Osteoblast (primary cell): Measurements from ENCODE around the gene MAFB. TPM values are rescaled to one million over a fixed set of nuclear protein-coding genes. Genes with fewer than 3 reads are reported as not detected.

Source experiments
- DNase-seq: peaks from one replicate; pipeline ENCODE4 v3.0.0; 2011; ENCODE audit warnings: low spot score, mixed read lengths; ENCODE audit not compliant: insufficient read length; ENCODE audit errors: missing footprints
- H2AFZ ChIP-seq: 2 replicates; pipeline ENCODE4 v1.6.0; 2011; ENCODE audit warnings: mild to moderate bottlenecking, low read length
- H3K27ac ChIP-seq: 2 replicates; pipeline ENCODE4 v1.5.1; 2011; ENCODE audit warnings: mild to moderate bottlenecking, low read depth, low read length, moderate library complexity
- H3K27me3 ChIP-seq: 2 replicates; pipeline ENCODE4 v1.6.0; 2012; ENCODE audit warnings: mild to moderate bottlenecking, control low read depth, inconsistent platforms, low read length, moderate library complexity; ENCODE audit not compliant: insufficient read depth
- H3K36me3 ChIP-seq: 2 replicates; pipeline ENCODE4 v1.5.1; 2011; ENCODE audit warnings: mild to moderate bottlenecking, low read length, control low read depth, moderate library complexity; ENCODE audit not compliant: insufficient read depth
- H3K4me1 ChIP-seq: 2 replicates; pipeline ENCODE4 v1.5.1; 2011; ENCODE audit warnings: mild to moderate bottlenecking, low read length, control low read depth, moderate library complexity; ENCODE audit not compliant: insufficient read depth
- H3K4me2 ChIP-seq: 2 replicates; pipeline ENCODE4 v1.6.0; 2011; ENCODE audit warnings: mild to moderate bottlenecking, low read length; ENCODE audit not compliant: insufficient read depth
- H3K4me3 ChIP-seq: fragments of 200-600 bp; sonication (generic); 3 replicates; pipeline ENCODE4 v1.5.1; 2012; ENCODE audit warnings: mild to moderate bottlenecking, low read length, inconsistent platforms; ENCODE audit not compliant: insufficient read depth
- H3K79me2 ChIP-seq: 2 replicates; pipeline ENCODE4 v1.6.0; 2012; ENCODE audit warnings: mild to moderate bottlenecking, low read length, control low read depth, inconsistent platforms; ENCODE audit not compliant: insufficient read depth
- H3K9me3 ChIP-seq: 2 replicates; pipeline ENCODE4 v1.5.1; 2011; ENCODE audit warnings: low read depth, low read length, control low read depth
- H4K20me1 ChIP-seq: 2 replicates; pipeline ENCODE4 v1.6.0; 2012; ENCODE audit warnings: mild to moderate bottlenecking, low read length, control low read depth; ENCODE audit not compliant: insufficient read depth
- CTCF ChIP-seq: IDR thresholded peaks from 2 replicates; pipeline ENCODE4 v1.5.1; 2011; ENCODE audit warnings: mild to moderate bottlenecking, low read depth, low read length, moderate library complexity; ENCODE audit errors: extremely low read depth
- total RNA-seq: library from RNA; depleted of rRNA; stranded (reverse); fragments of >200 nt; gene quantifications from 2 replicates; pipeline ENCODE4 v1.2.3, GENCODE V29; 2012

Gene MAFB
- total RNA-seq, 1 donor, result 12.7 TPM

- Histone ChIP-seq H3K4me1 (no peaks in the 10 kb centered on the region), H3K27ac (no peak overlapping the region), H3K4me3 (no peak overlapping the region), H2AFZ (no peak overlapping the region), H4K20me1 (no peaks in the 10 kb centered on the region), H3K4me2 (no peak overlapping the region), H3K9me3 (no peaks in the 10 kb centered on the region), H3K79me2 (no peaks in the 10 kb centered on the region), H3K27me3 (peaks cover 4% of the 10 kb centered on the region), H3K36me3 (no peaks in the 10 kb centered on the region)
- no peak for TF ChIP-seq CTCF
- no peak for DNase-seq
Observed at GRCh38 chr20:40670253-40670652, 18.8 kb downstream of the MAFB start.

GRCh38 chr20:40669692-40670091, 19.3 kb downstream of the MAFB start:
- no peak overlapping the region for H3K4me2 ChIP-seq
- no peak for TF ChIP-seq CTCF
- no peaks in the 10 kb centered on the region for H3K9me3 ChIP-seq
- H2AFZ ChIP-seq, result no peak overlapping the region
- no peak for DNase-seq
- H3K36me3 ChIP-seq, result no peaks in the 10 kb centered on the region
- no peak overlapping the region for H3K27ac ChIP-seq
- no peaks in the 10 kb centered on the region for H3K79me2 ChIP-seq
- H4K20me1 ChIP-seq, result no peaks in the 10 kb centered on the region
- no peak overlapping the region for H3K4me3 ChIP-seq
- no peaks in the 10 kb centered on the region for H3K4me1 ChIP-seq
- H3K27me3 ChIP-seq, result peaks cover 4% of the 10 kb centered on the region

- no peaks in the 10 kb centered on the region for H3K36me3 ChIP-seq
- H3K27me3 ChIP-seq, result no peaks in the 10 kb centered on the region
- H3K9me3 ChIP-seq, result no peaks in the 10 kb centered on the region
- no peak overlapping the region for H3K4me3 ChIP-seq
- H3K4me1 ChIP-seq, result no peaks in the 10 kb centered on the region
- TF ChIP-seq CTCF, result no peak
- H3K27ac ChIP-seq, result no peak overlapping the region
- H2AFZ ChIP-seq, result no peak overlapping the region
- no peaks in the 10 kb centered on the region for H3K79me2 ChIP-seq
- no peaks in the 10 kb centered on the region for H4K20me1 ChIP-seq
- no peak for DNase-seq
- no peak overlapping the region for H3K4me2 ChIP-seq
Observed at GRCh38 chr20:40668449-40669228, 20.4 kb downstream of the MAFB start.

GRCh38 chr20:40667503-40667902, 21.5 kb downstream of the MAFB start:
- H3K36me3 ChIP-seq, result no peaks in the 10 kb centered on the region
- no peak overlapping the region for H2AFZ ChIP-seq
- no peak for DNase-seq
- no peak overlapping the region for H3K4me3 ChIP-seq
- no peaks in the 10 kb centered on the region for H3K79me2 ChIP-seq
- H3K27me3 ChIP-seq, result no peaks in the 10 kb centered on the region
- no peaks in the 10 kb centered on the region for H4K20me1 ChIP-seq
- H3K27ac ChIP-seq, result no peak overlapping the region
- no peaks in the 10 kb centered on the region for H3K4me1 ChIP-seq
- H3K4me2 ChIP-seq, result no peak overlapping the region
- no peak for TF ChIP-seq CTCF
- no peaks in the 10 kb centered on the region for H3K9me3 ChIP-seq
